Endothelial cell of umbilical vein (primary cell): ENCODE measurements around the gene PROK1. TPM values are rescaled to one million over a fixed set of nuclear protein-coding genes. Genes with fewer than 3 reads are reported as not detected.

ENCODE experiments used
- BruUV-seq: library from RNA; stranded (reverse); fragments of 400-500 nt; replicated peaks from 2 replicates; lab custom pipeline; 2021; lab: Mats Ljungman, UMichigan
- CTCF ChIA-PET: fragments of 300-600, 350-600 bp; sonication (Branson Sonifier 250); formaldehyde crosslinking; loops from one replicate; lab custom pipeline; 2021; ENCODE audit warnings: antibody characterized with exemption, inconsistent platforms; lab: Charles Lee
- POLR2A ChIA-PET: fragments of 300-600, 350-600 bp; sonication (Branson Sonifier 250); formaldehyde crosslinking; loops from one replicate; lab custom pipeline; 2021; ENCODE audit warnings: antibody characterized with exemption, inconsistent platforms; lab: Charles Lee
- DNase-seq: peaks from one replicate; pipeline ENCODE4 v3.0.0-alpha.2; 2011; ENCODE audit warnings: low read depth, low spot score
- FAIRE-seq: peaks from 2 replicates; lab custom pipeline; 2011; peaks lifted over from hg19 to GRCh38; lab: Jason Lieb, UNC
- H2AFZ ChIP-seq: 2 replicates; pipeline ENCODE4 v1.6.0; 2012; ENCODE audit warnings: low read depth, low read length, control low read depth, inconsistent platforms
- H3K27ac ChIP-seq: 2 replicates; pipeline ENCODE4 v1.5.1; 2011; ENCODE audit warnings: low read depth, mild to moderate bottlenecking, control low read depth, low read length, moderate library complexity; ENCODE audit not compliant: insufficient read depth
- H3K27me3 ChIP-seq, 2 experiments: 2 replicates each; pipeline versions ENCODE4 v1.6.0 to v1.6.1; 2011; ENCODE audit warnings: low read length in 2 of 2, mixed read lengths in 1 of 2; ENCODE audit not compliant: control insufficient read depth in 2 of 2, insufficient read depth in 2 of 2
- H3K36me3 ChIP-seq, 2 experiments: 2 replicates in 1 of 2; 3 replicates in 1 of 2; pipeline ENCODE4 v1.5.1; 2011; ENCODE audit warnings: low read length in 2 of 2, mild to moderate bottlenecking in 1 of 2, moderate library complexity in 1 of 2; ENCODE audit not compliant: control insufficient read depth in 2 of 2, insufficient read depth in 2 of 2; ENCODE audit errors: extremely low read depth in 1 of 2
- H3K4me1 ChIP-seq: 3 replicates; pipeline ENCODE4 v1.5.1; 2011; ENCODE audit warnings: mild to moderate bottlenecking, low read length; ENCODE audit not compliant: control insufficient read depth, insufficient read depth; ENCODE audit errors: extremely low read depth
- H3K4me2 ChIP-seq: 2 replicates; pipeline ENCODE4 v1.6.1; 2011; ENCODE audit warnings: low read length, control low read depth, mixed read lengths; ENCODE audit not compliant: insufficient read depth
- H3K4me3 ChIP-seq, 3 experiments: fragments of 200-600 bp in 1 of 3; sonication (generic), shearing (Covaris generic) in 1 of 3; replicated peaks in 1 of 3; 2 replicates each; pipeline ENCODE4 v1.5.1; 2011 to 2016; ENCODE audit warnings: control low read depth in 3 of 3, low read length in 3 of 3, mild to moderate bottlenecking in 2 of 3, inconsistent platforms in 1 of 3, low read depth in 1 of 3, moderate library complexity in 1 of 3; ENCODE audit not compliant: insufficient read depth in 1 of 3
- H3K79me2 ChIP-seq: 2 replicates; pipeline ENCODE4 v1.6.0; 2012; ENCODE audit warnings: low read length, inconsistent platforms; ENCODE audit not compliant: control insufficient read depth, insufficient read depth
- H3K9ac ChIP-seq: replicated peaks from 2 replicates; pipeline ENCODE3; 2011; ENCODE audit warnings: low read length, control low read depth; ENCODE audit not compliant: insufficient read depth; ENCODE audit errors: extremely low read depth
- H3K9me1 ChIP-seq: replicated peaks from 3 replicates; pipeline ENCODE4 v1.6.0; 2011; ENCODE audit warnings: mild to moderate bottlenecking, low read length; ENCODE audit not compliant: control insufficient read depth, insufficient read depth; ENCODE audit errors: extremely low read depth
- H3K9me3 ChIP-seq: replicated peaks from 2 replicates; pipeline ENCODE4 v1.5.1; 2012; ENCODE audit warnings: low read length, inconsistent platforms; ENCODE audit not compliant: control insufficient read depth, insufficient read depth
- H4K20me1 ChIP-seq: replicated peaks from 2 replicates; pipeline ENCODE3; 2011; ENCODE audit warnings: mild to moderate bottlenecking, low read length; ENCODE audit not compliant: control insufficient read depth, insufficient read depth; ENCODE audit errors: extremely low read depth
- EZH2 ChIP-seq: IDR thresholded peaks from 2 replicates; pipeline ENCODE4 v1.6.1; 2012; ENCODE audit warnings: borderline replicate concordance, low read depth, mild to moderate bottlenecking, moderate library complexity, low read length, inconsistent platforms; ENCODE audit not compliant: severe bottlenecking
- FOS ChIP-seq: IDR thresholded peaks from 2 replicates; pipeline ENCODE4 v1.6.1; 2011; ENCODE audit warnings: mild to moderate bottlenecking, low read length, moderate library complexity, borderline replicate concordance; ENCODE audit not compliant: insufficient read depth
- JUN ChIP-seq: IDR thresholded peaks from 2 replicates; pipeline ENCODE4 v1.6.1; 2011; ENCODE audit warnings: borderline replicate concordance, low read depth; ENCODE audit not compliant: insufficient read length, insufficient read depth
- MYC ChIP-seq: IDR thresholded peaks from one replicate; pipeline ENCODE4 v1.6.1; 2011; ENCODE audit warnings: mild to moderate bottlenecking, low read depth, low read length
- POLR2A ChIP-seq: IDR thresholded peaks from 2 replicates; pipeline ENCODE4 v1.6.1; 2012; ENCODE audit warnings: low read depth, mild to moderate bottlenecking, control low read depth, low read length
- dilution Hi-C: fragments of 300-500 bp; cut with MboI; formaldehyde crosslinking; loops from one replicate; pipeline ENCODE4 v1.15.0; 2019; ENCODE audit warnings: low sequenced_read_pairs; ENCODE audit not compliant: extremely low pct_ligation_motif_present
- intact Hi-C: fragments of 100-400 bp; cut with micrococcal nuclease; formaldehyde crosslinking; loops from one replicate; pipeline ENCODE4 v1.10.0; 2022
- polyA plus RNA-seq, 4 experiments: library from polyadenylated mRNA; depleted of rRNA in 3 of 4; stranded (reverse) in 3 of 4; unstranded in 1 of 4; fragments of >200 nt; gene quantifications; 2 replicates each; pipeline versions ENCODE4 v1.2.1 to v1.2.3, GENCODE V29; 2011 to 2012; ENCODE audit warnings: missing spikeins in 1 of 4
- total RNA-seq: library from RNA; stranded (reverse); gene quantifications from 2 replicates; pipeline ENCODE4 v1.2.3, GENCODE V29; 2021
- TF ChIP-seq, protein P1 (sequence below), 2 donors: IDR thresholded peaks; 1 replicate in 1 of 2; 2 replicates in 1 of 2; pipeline ENCODE4 v1.5.1; 2011; ENCODE audit warnings: low read length in 2 of 2, mild to moderate bottlenecking in 2 of 2, moderate library complexity in 2 of 2, control low read depth in 1 of 2, inconsistent platforms in 1 of 2, low read depth in 1 of 2; ENCODE audit not compliant: insufficient read depth in 1 of 2; ENCODE audit errors: extremely low read depth in 1 of 2

PROK1 gene
- total and polyA plus RNA-seq, 2 donors (not counting 3 experiments of a cell fraction or from before 2014, with no cell fraction given) = not detected

DNA sequence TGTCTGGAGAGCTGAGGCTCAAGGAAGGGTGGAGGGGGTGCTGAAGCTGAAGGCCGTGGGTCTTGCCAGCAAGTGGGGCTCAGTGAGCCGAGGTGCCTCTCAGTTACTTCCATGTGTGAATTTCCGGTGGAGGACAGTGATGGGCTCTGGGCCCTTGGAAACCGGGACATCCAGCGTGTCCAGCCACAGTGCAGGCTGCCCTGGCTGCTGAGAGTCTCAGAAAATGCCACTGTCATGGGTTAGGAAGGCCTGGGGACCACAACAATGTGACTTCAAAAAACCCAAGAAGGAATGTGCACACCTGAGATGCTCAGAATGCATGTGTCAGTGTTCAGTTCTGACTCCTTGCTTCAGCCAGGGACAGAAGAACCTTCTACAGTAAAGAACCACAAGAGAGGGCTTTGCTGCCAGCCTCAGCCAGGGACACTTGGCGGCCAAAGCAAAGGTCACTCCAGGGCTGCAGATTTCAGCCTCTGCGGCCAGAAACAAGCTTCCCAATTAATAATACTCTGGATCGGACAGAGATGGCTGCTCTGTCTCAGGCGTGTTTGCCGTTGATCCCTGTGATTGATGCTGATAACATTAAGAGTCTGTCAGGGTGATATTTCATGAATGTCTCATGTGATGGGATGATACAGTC lies 30.8 kb upstream of the PROK1 start:
- intact Hi-C loops (no loop called here), dilution Hi-C loops (no loop called here)
- TF ChIP-seq EZH2 (no peak), JUN (no peak), MYC (no peak), FOS (no peak), POLR2A (no peak)
- TF ChIP-seq, protein P1, sequence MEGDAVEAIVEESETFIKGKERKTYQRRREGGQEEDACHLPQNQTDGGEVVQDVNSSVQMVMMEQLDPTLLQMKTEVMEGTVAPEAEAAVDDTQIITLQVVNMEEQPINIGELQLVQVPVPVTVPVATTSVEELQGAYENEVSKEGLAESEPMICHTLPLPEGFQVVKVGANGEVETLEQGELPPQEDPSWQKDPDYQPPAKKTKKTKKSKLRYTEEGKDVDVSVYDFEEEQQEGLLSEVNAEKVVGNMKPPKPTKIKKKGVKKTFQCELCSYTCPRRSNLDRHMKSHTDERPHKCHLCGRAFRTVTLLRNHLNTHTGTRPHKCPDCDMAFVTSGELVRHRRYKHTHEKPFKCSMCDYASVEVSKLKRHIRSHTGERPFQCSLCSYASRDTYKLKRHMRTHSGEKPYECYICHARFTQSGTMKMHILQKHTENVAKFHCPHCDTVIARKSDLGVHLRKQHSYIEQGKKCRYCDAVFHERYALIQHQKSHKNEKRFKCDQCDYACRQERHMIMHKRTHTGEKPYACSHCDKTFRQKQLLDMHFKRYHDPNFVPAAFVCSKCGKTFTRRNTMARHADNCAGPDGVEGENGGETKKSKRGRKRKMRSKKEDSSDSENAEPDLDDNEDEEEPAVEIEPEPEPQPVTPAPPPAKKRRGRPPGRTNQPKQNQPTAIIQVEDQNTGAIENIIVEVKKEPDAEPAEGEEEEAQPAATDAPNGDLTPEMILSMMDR (IDR thresholded peaks at IDR 0.05; ENCODE audit: extremely low read depth in 1 of 2, insufficient read depth in 1 of 2, low read depth in 1 of 2, low read length in 2 of 2) = no peak
- no peak overlapping the region for H3K27ac ChIP-seq
- no peaks in the 10 kb centered on the region for H3K4me1 ChIP-seq
- H3K9me3 ChIP-seq = no peaks in the 10 kb centered on the region
- no peaks in the 10 kb centered on the region for H4K20me1 ChIP-seq
- H3K9ac ChIP-seq = no peak overlapping the region
- DNase-seq (no peak), FAIRE-seq (no peak)
- CTCF ChIA-PET = interaction anchor here (1.4 to 2.4 kb wide), 2 partner anchors 10 to 40 kb away, joined by 5 to 8 read pairs; no protein-coding TSS in a partner anchor
- no peak overlapping the region for H2AFZ ChIP-seq
- peaks cover 8 to 18% of the 10 kb centered on the region in 2 experiments for H3K27me3 ChIP-seq
- H3K4me3 ChIP-seq = no peak overlapping the region
- H3K4me2 ChIP-seq = no peak overlapping the region
- H3K79me2 ChIP-seq = no peaks in the 10 kb centered on the region
- no peaks in the 10 kb centered on the region for H3K36me3 ChIP-seq
- BruUV-seq = no TSS peak
- no peaks in the 10 kb centered on the region for H3K9me1 ChIP-seq
- POLR2A ChIA-PET = no interaction called here
